ACC112 (cell line): ENCODE data around the gene P2RY11.

Experiments
- H2AFZ ChIP-seq: fragments of 200-600 bp; sonication (generic); one replicate; pipeline ENCODE4 v1.6.0; 2017; ENCODE audit warnings: antibody characterized with exemption, low read length; ENCODE audit not compliant: unreplicated experiment
- H3K27ac ChIP-seq: fragments of 200-600 bp; sonication (generic); 2 replicates; pipeline ENCODE4 v1.5.1; 2014; ENCODE audit warnings: low read depth, mild to moderate bottlenecking, antibody characterized with exemption, low read length, moderate library complexity
- H3K27me3 ChIP-seq: fragments of 200-600 bp; sonication (generic); 2 replicates; pipeline ENCODE4 v1.6.1; 2014; ENCODE audit warnings: mild to moderate bottlenecking, antibody characterized with exemption, low read length, moderate library complexity, mixed read lengths; ENCODE audit not compliant: insufficient read depth
- H3K36me3 ChIP-seq: fragments of 200-600 bp; sonication (generic); 2 replicates; pipeline ENCODE4 v1.6.1; 2016; ENCODE audit warnings: mild to moderate bottlenecking, antibody characterized with exemption, low read length, moderate library complexity, mixed read lengths; ENCODE audit not compliant: insufficient read depth
- H3K4me1 ChIP-seq: fragments of 200-600 bp; sonication (generic); one replicate; pipeline ENCODE4 v1.6.1; 2016; ENCODE audit warnings: low read length, mixed read lengths; ENCODE audit not compliant: insufficient read depth, unreplicated experiment, control insufficient read depth
- H3K4me3 ChIP-seq: fragments of 200-600 bp; sonication (generic); 2 replicates; pipeline ENCODE4 v1.5.1; 2014; ENCODE audit warnings: mild to moderate bottlenecking, low read depth, low read length
- H3K79me2 ChIP-seq: fragments of 200-600 bp; sonication (generic); one replicate; pipeline ENCODE4 v1.6.0; 2016; ENCODE audit warnings: low read length; ENCODE audit not compliant: control insufficient read depth, unreplicated experiment, insufficient read depth

Gene P2RY11

GRCh38 chr19:10084803-10085202 is 26.7 kb upstream of the P2RY11 start:
- Histone ChIP-seq H3K27ac (no peak overlapping the region), H3K4me3 (no peak overlapping the region), H3K27me3 (no peaks in the 10 kb centered on the region), H3K4me1 (no peaks in the 10 kb centered on the region), H3K36me3 (peaks cover 9% of the 10 kb centered on the region; the same call in 1 of the 2 replicates), H2AFZ (no peak overlapping the region), H3K79me2 (peaks cover 14% of the 10 kb centered on the region)

- Histone ChIP-seq H3K4me1 (no peaks in the 10 kb centered on the region), H3K27me3 (no peaks in the 10 kb centered on the region), H2AFZ (peak within 1 kb of the TSS; percentile 68), H3K4me3 (peak within 1 kb of the TSS; percentile 99), H3K36me3 (peaks cover 17% of the 10 kb centered on the region; the same call in 1 of the 2 replicates), H3K79me2 (peaks cover 14% of the 10 kb centered on the region), H3K27ac (peak within 1 kb of the TSS; percentile 63)
Measured at GRCh38 chr19:10085641-10086590, 25.6 kb upstream of the P2RY11 start, which contains the start of gene SHFL. SHFL (plus strand) TSS chr19:10086317; CDS start chr19:10086428, 111 bp downstream.

GRCh38 chr19:10086591-10087192 is 24.8 kb upstream of the P2RY11 start:
- peak overlapping the region; percentile 99 for H3K4me3 ChIP-seq
- H3K36me3 ChIP-seq, result peaks cover 17% of the 10 kb centered on the region; the same call in 1 of the 2 replicates
- H2AFZ ChIP-seq, result peak overlapping the region; percentile 68
- no peaks in the 10 kb centered on the region for H3K4me1 ChIP-seq
- peak overlapping the region; percentile 63 for H3K27ac ChIP-seq
- no peaks in the 10 kb centered on the region for H3K27me3 ChIP-seq
- peaks cover 14% of the 10 kb centered on the region for H3K79me2 ChIP-seq

- H3K4me3 ChIP-seq, result peak overlapping the region; percentile 99
- no peak overlapping the region for H2AFZ ChIP-seq
- H3K79me2 ChIP-seq, result peaks cover 14% of the 10 kb centered on the region
- H3K27ac ChIP-seq, result peak overlapping the region; percentile 63; the same call in 1 of the 2 replicates
- no peaks in the 10 kb centered on the region for H3K27me3 ChIP-seq
- H3K4me1 ChIP-seq, result no peaks in the 10 kb centered on the region
- H3K36me3 ChIP-seq, result peaks cover 22% of the 10 kb centered on the region; the same call in 1 of the 2 replicates
Measured at GRCh38 chr19:10087296-10088061, 24.0 kb upstream of the P2RY11 start.

- Histone ChIP-seq H3K36me3 (peaks cover 36% of the 10 kb centered on the region; the same call in 1 of the 2 replicates), H3K4me3 (no peak overlapping the region), H3K79me2 (peaks cover 14% of the 10 kb centered on the region), H3K4me1 (no peaks in the 10 kb centered on the region), H2AFZ (no peak overlapping the region), H3K27ac (no peak overlapping the region), H3K27me3 (no peaks in the 10 kb centered on the region)
Measured at GRCh38 chr19:10088949-10089554, 22.4 kb upstream of the P2RY11 start.

GRCh38 chr19:10089801-10090375 is 21.6 kb upstream of the P2RY11 start:
- H3K27me3 ChIP-seq, result no peaks in the 10 kb centered on the region
- H3K27ac ChIP-seq, result no peak overlapping the region
- no peak overlapping the region for H2AFZ ChIP-seq
- H3K4me3 ChIP-seq, result no peak overlapping the region
- no peaks in the 10 kb centered on the region for H3K4me1 ChIP-seq
- peaks cover 14% of the 10 kb centered on the region for H3K79me2 ChIP-seq
- peaks cover 36% of the 10 kb centered on the region; the same call in 1 of the 2 replicates for H3K36me3 ChIP-seq

- H2AFZ ChIP-seq, result no peak overlapping the region
- peaks cover 12% of the 10 kb centered on the region for H3K79me2 ChIP-seq
- no peak overlapping the region for H3K4me3 ChIP-seq
- H3K27me3 ChIP-seq, result no peaks in the 10 kb centered on the region
- H3K36me3 ChIP-seq, result peaks cover 36% of the 10 kb centered on the region; the same call in 1 of the 2 replicates
- H3K27ac ChIP-seq, result no peak overlapping the region
- no peaks in the 10 kb centered on the region for H3K4me1 ChIP-seq
Measured at GRCh38 chr19:10091370-10091687, 20.2 kb upstream of the P2RY11 start.

- no peak overlapping the region for H3K4me3 ChIP-seq
- H3K36me3 ChIP-seq, result peaks cover 36% of the 10 kb centered on the region; the same call in 1 of the 2 replicates
- H3K27ac ChIP-seq, result no peak overlapping the region
- H3K79me2 ChIP-seq, result peaks cover 4% of the 10 kb centered on the region
- no peak overlapping the region for H2AFZ ChIP-seq
- H3K27me3 ChIP-seq, result no peaks in the 10 kb centered on the region
- H3K4me1 ChIP-seq, result no peaks in the 10 kb centered on the region
Measured at GRCh38 chr19:10091895-10092641, 19.4 kb upstream of the P2RY11 start.

- H3K27ac ChIP-seq, result no peak overlapping the region
- H3K4me3 ChIP-seq, result no peak overlapping the region
- H3K4me1 ChIP-seq, result no peaks in the 10 kb centered on the region
- no peaks in the 10 kb centered on the region for H3K27me3 ChIP-seq
- peaks cover 36% of the 10 kb centered on the region; the same call in 1 of the 2 replicates for H3K36me3 ChIP-seq
- no peaks in the 10 kb centered on the region for H3K79me2 ChIP-seq
- no peak overlapping the region for H2AFZ ChIP-seq
Measured at GRCh38 chr19:10092648-10093294, 18.7 kb upstream of the P2RY11 start.
